Hindlimb muscle (tissue), 1 donor: Measurements from ENCODE around the gene EEIG2. TPM values are rescaled to one million over a fixed set of nuclear protein-coding genes. Genes with fewer than 3 reads are reported as not detected.

Experiments used
- DNase-seq: peaks from one replicate; pipeline ENCODE4 v3.0.0-alpha.2; 2013
- polyA plus RNA-seq: library from polyadenylated mRNA; unstranded; fragments of 120-200 nt; gene quantifications from one replicate; pipeline ENCODE4 v1.2.1, GENCODE V29; 2013; ENCODE audit not compliant: insufficient read length

The EEIG2 gene
- polyA plus RNA-seq, 1 donor, result 8.8 TPM

DNA sequence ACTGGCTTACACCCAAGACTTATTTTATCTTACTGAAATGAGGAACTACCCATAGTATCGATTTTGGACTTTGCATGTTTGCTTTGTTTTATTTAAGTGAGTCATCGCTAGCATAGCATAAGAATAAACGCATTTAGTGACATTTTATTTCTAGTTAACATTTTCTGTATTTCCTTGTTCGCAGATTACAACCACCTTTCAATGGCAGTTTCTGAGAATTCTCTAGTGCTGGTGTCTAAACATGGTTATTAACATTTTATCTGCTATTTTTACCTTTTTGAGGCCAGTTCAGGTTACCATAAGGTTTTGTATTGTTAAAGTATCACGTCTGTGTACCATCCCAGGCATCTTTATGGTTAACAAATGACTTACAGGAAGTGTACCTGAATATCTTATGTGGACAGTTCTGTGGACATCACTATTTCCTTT, 24.5 kb downstream of the EEIG2 start:
- no peak for DNase-seq

DNA sequence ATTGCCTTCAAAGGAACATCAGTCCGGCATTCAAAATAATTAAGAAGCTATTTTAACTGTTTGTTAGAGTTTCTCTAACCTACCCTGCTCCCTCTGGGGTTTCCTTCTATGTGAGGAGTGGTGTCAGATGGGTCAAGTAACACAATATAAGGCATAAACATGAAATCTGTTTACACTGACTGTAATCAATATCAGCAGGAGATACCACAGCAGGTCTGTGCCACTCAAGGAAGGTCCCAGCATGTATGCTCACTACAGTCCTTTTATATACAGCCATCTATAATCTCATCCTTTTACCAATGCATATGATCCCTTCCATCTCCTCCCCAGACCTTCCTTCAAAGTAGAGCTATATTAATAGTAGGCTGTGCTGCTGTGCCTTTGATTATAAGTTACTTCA, 25.4 kb downstream of the EEIG2 start:
- no peak for DNase-seq

DNA sequence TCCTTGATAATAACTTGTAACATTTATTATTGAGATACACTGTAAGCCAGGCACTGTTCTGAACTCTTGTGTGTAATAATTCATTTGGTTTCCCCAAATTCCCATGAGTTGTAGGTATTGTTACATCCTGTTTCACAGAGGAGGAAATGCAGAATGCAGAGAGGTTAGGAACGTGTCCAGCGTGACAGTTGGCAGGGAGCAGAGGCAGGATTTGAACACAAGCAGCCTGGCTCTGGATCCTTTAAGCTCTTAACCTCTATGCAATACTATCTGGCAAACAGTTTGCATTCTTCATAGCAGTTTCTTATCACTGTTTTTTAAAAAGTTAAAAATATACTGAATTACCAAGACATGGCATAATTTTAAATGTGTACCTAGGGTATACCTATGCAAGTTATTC, 30.5 kb downstream of the EEIG2 start:
- peak; percentile 19 for DNase-seq

- peak; percentile 62 for DNase-seq
Observed at GRCh38 chr1:108590957-108591356, 31.1 kb downstream of the EEIG2 start.

DNA sequence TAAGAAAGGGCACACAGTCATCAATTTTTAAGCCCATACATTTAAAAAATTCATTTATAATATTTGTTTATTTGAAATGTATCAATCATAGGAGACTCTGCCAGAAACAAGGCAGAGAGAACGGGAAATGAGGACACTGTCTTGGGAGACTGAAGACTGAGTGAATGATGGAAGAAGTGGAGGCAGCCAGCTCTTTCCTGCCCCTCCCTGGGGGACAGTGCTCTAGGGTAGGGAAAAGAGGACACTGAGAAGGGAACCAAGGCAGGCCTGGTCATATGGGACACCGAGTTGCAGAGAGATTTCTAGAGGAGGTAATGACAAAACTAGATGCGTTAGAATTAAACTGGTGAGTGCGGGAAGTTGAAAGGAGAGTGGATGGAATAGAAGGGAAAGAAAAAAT, 31.6 kb downstream of the EEIG2 start:
- DNase-seq, result no peak

- no peak for DNase-seq
Observed at GRCh38 chr1:108592030-108592759, 32.3 kb downstream of the EEIG2 start.

- DNase-seq, result no peak
Observed at GRCh38 chr1:108593448-108593847, 33.5 kb downstream of the EEIG2 start.

- DNase-seq, result peak; percentile 85
Observed at GRCh38 chr1:108595507-108595906, 35.6 kb downstream of the EEIG2 start.

DNA sequence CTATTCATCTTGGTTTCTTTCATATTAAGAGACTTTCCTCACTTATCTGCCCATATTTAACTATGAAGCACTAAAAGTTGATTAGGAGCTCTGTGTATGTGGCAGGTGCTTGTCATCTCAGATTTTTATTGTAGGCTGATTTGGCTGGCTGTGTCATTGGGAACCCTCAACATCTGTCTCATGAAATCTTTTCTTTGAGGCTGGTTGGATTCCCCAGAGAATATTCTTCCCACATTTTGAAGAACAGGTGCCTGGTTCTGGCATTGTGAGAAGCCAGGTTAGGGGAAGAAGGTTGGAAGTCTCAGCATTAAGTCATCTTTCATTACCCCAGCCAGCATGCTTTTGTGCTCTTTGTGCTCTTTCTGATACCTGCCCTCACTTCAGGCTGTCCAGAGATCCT, 37.1 kb downstream of the EEIG2 start:
- no peak for DNase-seq

DNA sequence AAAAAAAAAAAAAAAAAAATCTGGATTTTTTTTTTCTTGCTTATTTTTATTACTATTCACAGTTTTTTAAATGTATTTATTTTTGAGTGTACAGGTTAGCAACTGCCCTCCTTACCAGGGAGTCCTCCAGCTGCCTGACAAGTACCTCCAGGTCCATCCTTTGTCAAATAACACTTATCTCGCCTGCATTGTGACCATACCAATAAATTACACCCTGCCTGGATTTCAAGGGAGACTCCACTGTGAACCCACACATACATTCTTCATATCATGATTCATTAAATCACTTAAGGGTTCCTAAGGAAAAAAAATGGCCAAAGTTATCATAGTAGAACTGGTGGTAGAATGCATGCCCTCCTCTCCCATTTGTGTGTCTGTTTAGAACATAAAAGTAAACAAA, 38.4 kb downstream of the EEIG2 start:
- DNase-seq, result no peak

- no peak for DNase-seq
Observed at GRCh38 chr1:108600504-108600903, 40.6 kb downstream of the EEIG2 start.

DNA sequence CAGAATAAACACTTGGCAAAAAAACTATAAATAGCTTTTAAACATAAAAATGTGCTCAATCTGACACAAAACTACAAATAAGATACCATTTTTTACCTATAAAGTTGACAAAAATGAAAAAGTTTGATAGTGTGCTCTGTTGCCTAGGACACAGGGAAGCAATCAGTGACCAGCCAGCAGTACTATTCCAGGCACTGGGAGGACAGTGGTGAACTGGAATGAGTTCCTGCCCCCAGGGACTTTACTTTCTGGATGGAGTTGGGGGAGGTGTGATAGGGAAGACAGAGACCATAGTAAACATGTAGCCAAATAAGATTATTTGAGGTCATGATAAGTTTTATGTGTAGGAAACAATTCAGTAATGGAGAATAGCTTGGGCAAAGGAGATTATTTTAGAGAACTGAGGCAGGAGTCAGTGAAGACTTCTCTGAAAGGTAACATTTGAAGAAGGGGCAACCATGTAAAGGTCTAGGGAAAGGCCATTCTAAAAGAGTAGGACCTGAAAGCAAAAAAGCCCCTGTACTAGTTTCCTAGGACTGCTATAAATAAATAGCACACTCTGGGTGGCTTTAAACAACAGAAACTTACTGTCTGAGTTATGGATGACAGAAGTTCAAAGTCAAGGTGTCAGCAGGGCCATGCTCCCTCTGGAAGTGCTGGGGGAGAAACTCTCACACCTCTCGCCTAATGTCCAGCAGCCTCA, 42.0 kb downstream of the EEIG2 start:
- no peak for DNase-seq

DNA sequence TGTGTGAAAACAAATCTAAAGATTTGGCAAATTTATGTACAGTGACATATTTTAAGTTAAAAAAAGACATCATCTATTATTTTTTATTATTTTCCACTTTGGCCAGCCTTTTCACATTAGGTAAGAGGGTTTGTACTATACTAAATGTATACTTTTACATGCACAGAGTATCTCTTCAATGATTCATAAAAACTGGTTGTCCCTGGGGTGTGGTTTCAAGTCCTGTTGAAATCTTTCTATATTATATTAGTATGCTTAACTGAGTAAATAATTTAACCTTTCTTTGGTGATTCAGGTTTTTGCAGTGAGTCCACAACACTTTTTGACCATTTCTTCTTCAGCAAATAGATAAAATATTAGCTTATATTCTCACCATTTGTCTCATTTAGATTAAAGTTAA, 45.7 kb downstream of the EEIG2 start:
- DNase-seq, result no peak

- no peak for DNase-seq
Observed at GRCh38 chr1:108606478-108606877, 46.6 kb downstream of the EEIG2 start.

DNA sequence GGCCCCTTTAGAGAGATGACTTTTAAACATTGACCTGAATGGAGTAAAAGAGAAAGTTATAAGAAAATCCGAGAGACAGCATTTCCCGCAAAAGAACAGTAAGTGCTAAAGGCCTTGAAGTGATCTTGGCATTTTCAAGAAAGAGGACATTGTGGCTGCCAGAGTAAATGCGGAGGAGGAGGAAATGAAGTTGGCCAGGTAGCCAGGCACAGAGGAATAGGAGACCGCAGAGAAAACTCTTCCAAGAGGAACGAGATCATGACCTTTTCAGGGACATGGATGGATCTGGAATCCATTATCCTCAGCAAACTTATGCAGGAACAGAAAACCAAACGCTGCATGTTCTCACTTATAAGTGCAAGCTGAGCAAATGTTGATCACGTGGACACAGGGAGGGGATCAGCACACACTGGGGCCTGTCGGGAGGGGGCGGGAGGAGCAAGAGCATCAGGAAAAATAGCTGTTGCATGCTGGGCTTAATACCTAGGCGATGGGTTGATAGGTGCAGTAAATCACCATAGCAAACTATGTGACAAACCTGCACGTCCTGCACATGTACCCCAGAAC, 49.7 kb downstream of the EEIG2 start:
- DNase-seq, result peak; percentile 37

Other genes with a start within 250 kb of the EEIG2 start
- not detected for gene NBPF6, start 109.8 kb upstream of the EEIG2 start, polyA plus RNA-seq
- gene HENMT1, start 101.0 kb downstream of the EEIG2 start, polyA plus RNA-seq, result 20.4 TPM
- 42.2 TPM for gene PRPF38B, start 132.2 kb downstream of the EEIG2 start, polyA plus RNA-seq
- gene FNDC7, start 152.8 kb downstream of the EEIG2 start, polyA plus RNA-seq, result not detected
- 26.8 TPM for gene STXBP3, start 186.6 kb downstream of the EEIG2 start, polyA plus RNA-seq